Activated CD8-positive, alpha-beta memory T cell treated with anti-CD3 and anti-CD28 coated beads for 4 hours (primary cell): ENCODE measurements around the gene FNIP1.
"Not testable (repeated sequence)": the region's sequence is repeated elsewhere in the genome, so short reads cannot be mapped to it uniquely, and the experiment has no call there.

ENCODE experiments used
- DNase-seq, 2 donors: peaks; one replicate each; pipeline ENCODE4 v3.0.0-alpha.2; 2020; ENCODE audit warnings: low read depth in 2 of 2

The FNIP1 gene

GRCh38 chr5:131637694-131638093, 159.1 kb downstream of the FNIP1 start:
- no peak for DNase-seq

- DNase-seq, result no peak
These were observed 160.9 kb downstream of the FNIP1 start for GRCh38 chr5:131635684-131636572.

- peak; percentile 92 to 97 for DNase-seq
These were observed 161.7 kb downstream of the FNIP1 start, which contains the start of gene RAPGEF6 for GRCh38 chr5:131634996-131635683. Gene RAPGEF6 (minus strand): TSS chr5:131635229. CDS start chr5:131635030, 199 bp downstream.

- DNase-seq, result peak in 1 of 2 donors; percentile 30
These were observed 162.2 kb downstream of the FNIP1 start for GRCh38 chr5:131634666-131634995.

GRCh38 chr5:131634238-131634637, 162.6 kb downstream of the FNIP1 start:
- no peak for DNase-seq

GRCh38 chr5:131633830-131634229, 163.0 kb downstream of the FNIP1 start:
- DNase-seq, result no peak

- no peak for DNase-seq
These were observed 165.9 kb downstream of the FNIP1 start for GRCh38 chr5:131630963-131631350.

GRCh38 chr5:131630208-131630962, 166.4 kb downstream of the FNIP1 start:
- DNase-seq, result no peak

- no peak for DNase-seq
These were observed 167.8 kb downstream of the FNIP1 start for GRCh38 chr5:131628990-131629389.

- DNase-seq, result no peak
These were observed 169.5 kb downstream of the FNIP1 start for GRCh38 chr5:131627207-131627865.

- no peak for DNase-seq
These were observed 174.2 kb downstream of the FNIP1 start for GRCh38 chr5:131622633-131623032.

- DNase-seq, result not testable (repeated sequence)
These were observed 175.7 kb downstream of the FNIP1 start for GRCh38 chr5:131621164-131621563.

- DNase-seq, result no peak
These were observed 177.7 kb downstream of the FNIP1 start for GRCh38 chr5:131619102-131619501.

GRCh38 chr5:131617140-131617822, 179.5 kb downstream of the FNIP1 start:
- DNase-seq, result no peak

GRCh38 chr5:131615957-131616356, 180.9 kb downstream of the FNIP1 start:
- no peak for DNase-seq

- no peak for DNase-seq
These were observed 183.4 kb downstream of the FNIP1 start for GRCh38 chr5:131613423-131613822.

GRCh38 chr5:131611064-131611381, 185.8 kb downstream of the FNIP1 start:
- no peak for DNase-seq

GRCh38 chr5:131610198-131611063, 186.4 kb downstream of the FNIP1 start:
- DNase-seq, result no peak

- DNase-seq, result no peak
These were observed 187.0 kb downstream of the FNIP1 start for GRCh38 chr5:131609774-131610173.

GRCh38 chr5:131608597-131608996, 188.2 kb downstream of the FNIP1 start:
- no peak for DNase-seq
